Motor neuron (in vitro differentiated cells): ENCODE results near the gene ZCCHC7. TPM values are rescaled to one million over a fixed set of nuclear protein-coding genes. Genes with fewer than 3 reads are reported as not detected.
"Not testable (repeated sequence)": the region's sequence is repeated elsewhere in the genome, so short reads cannot be mapped to it uniquely, and the experiment has no call there.

Experiments used
- ATAC-seq, 8 experiments: fragments of 200-7000 bp; cut with Tn5 transposase; replicated peaks in 6 of 8; 2 replicates each; pipeline ENCODE4 v1.8.0; 2021; ENCODE audit warnings: mild to moderate bottlenecking in 8 of 8, moderate library complexity in 8 of 8
- H3K27ac ChIP-seq, 2 donors: fragments of 250-450 bp; sonication (Bioruptor Pico); 2 replicates each; pipeline ENCODE4 v1.9.0; 2021; ENCODE audit warnings: antibody characterized with exemption in 2 of 2, mild to moderate bottlenecking in 2 of 2, moderate library complexity in 1 of 2
- H3K4me1 ChIP-seq, 2 donors: fragments of 250-450 bp; sonication (Bioruptor Pico); replicated peaks in 1 of 2; 2 replicates each; pipeline ENCODE4 v1.6.1; 2021; ENCODE audit warnings: antibody characterized with exemption in 2 of 2, mild to moderate bottlenecking in 2 of 2, moderate library complexity in 1 of 2
- H3K4me3 ChIP-seq, 5 donors: fragments of 250-450 bp; sonication (Bioruptor Pico); 2 replicates each; pipeline ENCODE4 v1.9.0; 2021; ENCODE audit warnings: antibody characterized with exemption in 5 of 5, mild to moderate bottlenecking in 5 of 5, moderate library complexity in 4 of 5
- WGBS, 10 experiments: fragments of 450-650 bp; shearing (Covaris generic); methylation state at CpG; one replicate each; pipeline ENCODE4 v1.0.0; 2022; 5-methylcytosine and 5-hydroxymethylcytosine counted together
- in situ Hi-C, 9 experiments: fragments of 400-800 bp; cut with MboI; loops; one replicate each; pipeline ENCODE4 v1.15.0; 2021; ENCODE audit warnings: low sequenced_read_pairs in 9 of 9, low pct_unique_long_range_greater_than_20kb in 2 of 9; ENCODE audit not compliant: unreplicated experiment in 9 of 9
- total RNA-seq, 8 experiments: library from RNA; unstranded; fragments of 300-600 nt; gene quantifications; 2 replicates each; pipeline versions ENCODE4 v1.2.3 to v1.2.4, GENCODE V29; 2022

ZCCHC7 gene
- total RNA-seq, 8 experiments from 2014 or later: 17.2 to 48.3 (median 25.3) TPM

- no peak overlapping the region for H3K4me3 ChIP-seq
- H3K27ac ChIP-seq: no peak overlapping the region
- 20 to 93% (median 42%) methylated on average over 1 to 2 of the region's 2 CpGs; no CpG with 5 or more reads in 5 of the 10 experiments for WGBS, 10 experiments
- H3K4me1 ChIP-seq: no peaks in the 10 kb centered on the region
- in situ Hi-C loops: no loop called here
- ATAC-seq: peak in 3 of 8 experiments; percentile 33 to 54 (median 40)
Observed at GRCh38 chr9:37100327-37100726, 20.0 kb upstream of the ZCCHC7 start.

GRCh38 chr9:37100741-37101140 is 19.6 kb upstream of the ZCCHC7 start:
- H3K27ac ChIP-seq: no peak overlapping the region
- peak in 3 of 8 experiments; percentile 74 to 86 (median 78) for ATAC-seq
- no peak overlapping the region for H3K4me3 ChIP-seq
- WGBS, 10 experiments: 14 to 90% (median 45%) methylated on average over 2 of the region's 2 CpGs; no CpG with 5 or more reads in 7 of the 10 experiments
- no peaks in the 10 kb centered on the region for H3K4me1 ChIP-seq
- in situ Hi-C loops: no loop called here

DNA sequence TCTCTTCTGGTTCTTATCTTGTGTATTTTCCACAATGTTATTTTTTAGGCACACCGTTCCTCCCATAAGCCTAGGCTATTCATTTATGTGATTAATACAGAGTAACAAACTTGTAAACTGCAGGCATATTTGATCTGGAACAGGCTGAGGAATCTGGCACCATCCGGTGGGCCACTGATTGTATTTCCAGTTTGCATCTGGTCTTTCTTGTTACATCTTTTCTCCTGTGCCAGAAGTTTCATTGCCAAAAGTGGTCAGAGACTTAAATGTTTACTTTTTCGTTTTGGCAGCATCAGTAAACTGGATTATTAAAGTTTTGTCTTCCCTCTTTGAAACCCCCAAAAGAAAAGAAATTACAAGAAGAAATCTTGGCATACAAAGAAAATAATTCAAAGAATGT is 17.9 kb upstream of the ZCCHC7 start:
- Histone ChIP-seq H3K4me3 (no peak overlapping the region), H3K27ac (no peak overlapping the region), H3K4me1 (no peaks in the 10 kb centered on the region)
- no peak for ATAC-seq
- in situ Hi-C loops: no loop called here
- WGBS, 10 experiments: 9 to 88% (median 43%) methylated on average over 1 to 3 of the region's 3 CpGs

DNA sequence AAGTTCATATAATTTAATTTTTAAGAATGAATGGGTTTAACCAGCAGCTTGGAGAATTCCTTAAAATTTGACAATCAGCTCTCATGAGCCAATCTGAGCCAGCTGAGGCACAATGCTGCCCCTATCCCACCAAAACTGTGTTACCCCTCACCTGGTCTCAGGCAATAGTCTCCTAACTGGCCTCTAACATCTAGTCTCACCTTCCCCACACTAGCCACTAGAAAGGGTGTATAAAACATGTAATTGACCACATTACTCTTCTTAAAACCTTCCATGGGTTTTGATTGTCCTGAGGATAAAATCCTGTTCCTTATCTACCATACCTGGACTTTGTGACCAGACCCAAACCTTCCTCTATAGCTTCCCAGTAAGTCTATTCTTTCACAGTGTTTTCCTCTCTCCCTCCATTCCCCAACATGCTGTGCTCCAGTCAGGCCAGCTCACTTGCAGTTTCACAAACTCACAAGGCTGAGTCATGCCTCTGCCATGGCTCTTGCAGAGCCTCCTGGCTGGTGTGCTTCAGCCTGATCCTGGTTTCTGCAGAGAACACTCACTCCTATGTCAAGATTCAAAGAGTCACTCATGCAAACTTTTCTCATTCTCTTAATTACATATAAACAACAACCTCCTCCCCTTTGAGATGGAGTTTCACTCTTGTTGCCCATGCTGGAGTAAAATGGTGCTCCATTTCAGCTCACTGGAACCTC is 16.0 kb upstream of the ZCCHC7 start:
- ATAC-seq: peak in 7 of 8 experiments; percentile 62 to 95 (median 82)
- Histone ChIP-seq H3K4me1 (no peaks in the 10 kb centered on the region), H3K27ac (no peak overlapping the region), H3K4me3 (no peak overlapping the region)
- in situ Hi-C loops: no loop called here

DNA sequence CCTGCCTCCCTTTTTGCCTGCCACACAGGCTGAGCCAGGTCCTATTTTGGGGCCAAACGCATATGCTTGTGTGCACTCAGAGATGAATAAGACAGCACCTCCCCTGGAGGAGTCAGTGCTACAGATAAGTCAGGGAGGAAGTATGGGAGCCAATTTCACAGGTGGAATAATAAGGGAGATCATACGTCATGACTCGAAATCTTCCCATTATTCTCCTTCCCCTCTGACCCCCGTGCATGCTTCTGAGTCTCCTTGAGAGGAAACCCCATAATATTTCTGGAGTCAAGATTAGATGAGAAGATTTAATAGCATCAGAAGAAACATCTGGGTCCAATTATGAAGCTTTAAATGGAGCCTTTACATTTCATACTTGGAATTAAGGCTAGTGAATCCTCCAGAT is 15.1 kb upstream of the ZCCHC7 start:
- in situ Hi-C loops: no loop called here
- Histone ChIP-seq H3K4me1 (no peaks in the 10 kb centered on the region), H3K4me3 (no peak overlapping the region), H3K27ac (no peak overlapping the region)
- 0 to 90% (median 42%) methylated on average over 1 to 4 of the region's 4 CpGs; no CpG with 5 or more reads in 2 of the 10 experiments for WGBS, 10 experiments
- ATAC-seq: no peak

GRCh38 chr9:37107701-37108100 is 12.7 kb upstream of the ZCCHC7 start:
- no peak for ATAC-seq
- no peak overlapping the region for H3K4me3 ChIP-seq
- 75 to 84% (median 78%) methylated on average over 2 to 3 of the region's 3 CpGs; no CpG with 5 or more reads in 6 of the 10 experiments for WGBS, 10 experiments
- H3K4me1 ChIP-seq: no peaks in the 10 kb centered on the region
- H3K27ac ChIP-seq: no peak overlapping the region
- in situ Hi-C loops: no loop called here

GRCh38 chr9:37114442-37114841 is 5.9 kb upstream of the ZCCHC7 start:
- H3K4me3 ChIP-seq, in situ Hi-C loops, H3K27ac ChIP-seq, H3K4me1 ChIP-seq, ATAC-seq: not testable (repeated sequence)
- WGBS, 10 experiments: 50 to 100% (median 90%) methylated on average over 1 to 4 of the region's 4 CpGs; no CpG with 5 or more reads in 2 of the 10 experiments

DNA sequence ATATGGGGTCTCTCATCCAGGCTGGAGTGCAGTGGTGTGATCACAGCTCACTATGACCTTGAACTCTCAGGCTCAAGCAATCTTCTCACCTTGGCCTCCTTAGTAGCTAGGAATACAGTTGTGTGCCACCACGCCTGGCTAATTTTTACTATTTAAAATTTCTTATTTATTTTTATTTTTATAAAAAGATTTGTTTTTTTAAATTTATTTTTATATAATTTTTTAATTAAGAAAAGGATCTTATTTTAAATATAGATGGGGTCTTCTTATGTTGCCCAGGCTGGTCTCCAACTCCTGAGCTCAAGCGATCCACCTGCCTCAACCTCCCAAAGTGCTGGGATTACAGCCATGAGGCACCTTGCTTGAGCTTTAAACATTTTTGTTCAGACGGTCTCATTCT is 2.4 kb upstream of the ZCCHC7 start:
- Histone ChIP-seq H3K4me1 (peaks cover 4 to 10% of the 10 kb centered on the region in 2 donors), H3K27ac (no peak overlapping the region), H3K4me3 (no peak overlapping the region)
- 80 to 100% (median 94%) methylated on average over 2 to 3 of the region's 3 CpGs; no CpG with 5 or more reads in 1 of the 10 experiments for WGBS, 10 experiments
- in situ Hi-C loops: no loop called here
- ATAC-seq: no peak

DNA sequence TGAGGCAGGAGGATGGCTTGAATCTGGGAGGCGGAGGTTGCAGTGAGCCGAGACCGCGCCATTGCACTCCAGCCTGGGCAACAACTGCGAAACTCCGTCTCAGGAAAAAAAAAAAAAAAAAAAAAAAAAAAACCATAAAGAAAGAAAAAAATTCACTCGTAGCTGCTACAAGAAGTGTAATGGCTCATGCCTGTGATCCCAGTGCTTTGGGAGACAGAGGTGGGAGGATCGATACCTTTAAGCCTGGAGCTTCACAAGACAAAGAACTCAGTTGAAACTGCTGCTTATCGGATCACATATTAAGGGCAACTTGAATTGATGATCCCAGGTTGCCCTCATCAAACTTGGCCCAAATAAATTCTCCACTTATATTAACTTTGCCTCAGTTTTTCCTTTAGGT is 1.0 kb upstream of the ZCCHC7 start:
- ATAC-seq: no peak
- H3K4me1 ChIP-seq: peaks cover 4 to 10% of the 10 kb centered on the region in 2 donors
- H3K27ac ChIP-seq: peak overlapping the region; percentile 96 to 97
- in situ Hi-C loops: no loop called here
- WGBS, 10 experiments: 80 to 100% (median 100%) methylated on average over 1 to 9 of the region's 9 CpGs; no CpG with 5 or more reads in 1 of the 10 experiments
- H3K4me3 ChIP-seq: peak overlapping the region in 4 of 5 donors; percentile 67 to 88 (median 78)

GRCh38 chr9:37120843-37121335 is 515 bp downstream of the ZCCHC7 start:
- WGBS, 10 experiments: 0% methylated on average over 3 to 19 of the region's 23 CpGs; no CpG with 5 or more reads in 4 of the 10 experiments
- in situ Hi-C loops, H3K4me1 ChIP-seq: not testable (repeated sequence)
- peak; percentile 28 to 58 (median 35) for ATAC-seq
- H3K27ac ChIP-seq: peak overlapping the region; percentile 96 to 97
- peak overlapping the region; percentile 58 to 88 (median 74) for H3K4me3 ChIP-seq

DNA sequence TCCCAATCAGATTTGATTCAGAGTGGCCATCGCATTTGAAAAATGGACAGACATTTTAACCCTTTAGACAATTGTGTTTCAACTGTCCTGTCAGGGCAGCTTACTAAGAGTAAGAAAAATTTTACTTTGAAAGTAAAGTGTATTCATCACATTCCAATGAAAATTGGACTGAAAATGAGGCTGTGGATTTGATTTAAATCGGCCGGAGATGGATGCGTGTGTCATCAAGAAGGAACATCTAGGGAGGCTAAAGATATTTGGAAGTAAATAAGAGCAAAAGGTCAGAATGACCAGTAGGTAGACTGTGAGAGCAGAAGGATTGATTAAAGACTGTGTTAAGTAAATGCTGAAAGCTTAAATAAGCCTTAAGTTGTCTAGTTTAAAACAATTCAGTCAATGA is 1.5 kb downstream of the ZCCHC7 start:
- ATAC-seq: no peak
- Histone ChIP-seq H3K27ac (no peak overlapping the region), H3K4me3 (peak overlapping the region; percentile 58 to 88 (median 74)), H3K4me1 (peaks cover 4 to 10% of the 10 kb centered on the region in 2 donors)
- 0 to 73% (median 20%) methylated on average over 1 to 4 of the region's 4 CpGs; no CpG with 5 or more reads in 1 of the 10 experiments for WGBS, 10 experiments
- in situ Hi-C loops: no loop called here

- H3K27ac ChIP-seq: no peak overlapping the region
- peaks cover 4% of the 10 kb centered on the region in 2 donors for H3K4me1 ChIP-seq
- 78 to 100% (median 93%) methylated on average over 2 to 6 of the region's 6 CpGs; no CpG with 5 or more reads in 1 of the 10 experiments for WGBS, 10 experiments
- peak in 1 of 8 experiments; percentile 28 for ATAC-seq
- no peak overlapping the region for H3K4me3 ChIP-seq
- in situ Hi-C loops: loop anchor here in 1 of 9 experiments (25.0 kb wide), 1 partner anchor 111 kb away; no protein-coding TSS in a partner anchor
Observed at GRCh38 chr9:37126214-37126788, 5.9 kb downstream of the ZCCHC7 start.

DNA sequence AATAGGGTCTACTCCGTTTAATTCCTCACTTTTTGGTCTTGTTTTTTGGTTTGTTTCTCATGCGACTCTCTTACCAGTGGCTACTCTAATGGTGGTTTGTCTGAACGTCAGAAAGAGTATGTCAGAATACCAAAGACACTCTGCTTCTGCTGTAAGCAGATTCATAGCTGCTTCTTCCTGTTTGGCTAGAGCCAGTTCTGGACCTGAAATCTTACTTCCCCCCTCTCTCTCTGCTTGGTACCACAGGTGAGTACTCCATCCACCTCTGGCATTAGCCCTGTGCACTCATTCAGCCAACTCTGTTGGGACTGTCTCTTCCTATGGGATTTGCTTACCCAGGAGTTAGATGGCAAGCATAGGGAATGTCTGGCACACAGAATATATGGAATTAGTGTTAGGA is 6.6 kb downstream of the ZCCHC7 start:
- 83 to 100% (median 97%) methylated on average over 1 to 3 of the region's 3 CpGs; no CpG with 5 or more reads in 2 of the 10 experiments for WGBS, 10 experiments
- Histone ChIP-seq H3K4me3 (no peak overlapping the region), H3K4me1 (peaks cover 0 to under 1% of the 10 kb centered on the region in 2 donors), H3K27ac (no peak overlapping the region)
- in situ Hi-C loops: loop anchor here in 1 of 9 experiments (25.0 kb wide), 1 partner anchor 110 kb away; no protein-coding TSS in a partner anchor
- ATAC-seq: no peak
